GM19193 (cell line): ENCODE measurements around the gene COPS9.

Experiments used
- POLR2A ChIP-seq: IDR thresholded peaks from 4 replicates; pipeline ENCODE4 v1.6.1; 2011; ENCODE audit not compliant: insufficient read depth, insufficient read length; ENCODE audit errors: extremely low read depth

The COPS9 gene

GRCh38 chr2:240161087-240161750 lies 25.1 kb upstream of the COPS9 start:
- no peak for TF ChIP-seq POLR2A

GRCh38 chr2:240160291-240161086 lies 24.4 kb upstream of the COPS9 start:
- no peak for TF ChIP-seq POLR2A

- TF ChIP-seq POLR2A = no peak
Observed at GRCh38 chr2:240159251-240159839, 23.2 kb upstream of the COPS9 start.

- no peak for TF ChIP-seq POLR2A
Observed at GRCh38 chr2:240157147-240157470, 21.0 kb upstream of the COPS9 start.

- TF ChIP-seq POLR2A = no peak
Observed at GRCh38 chr2:240156435-240157146, 20.5 kb upstream of the COPS9 start.

GRCh38 chr2:240155745-240156390 lies 19.8 kb upstream of the COPS9 start:
- TF ChIP-seq POLR2A = no peak

GRCh38 chr2:240155048-240155744 lies 19.1 kb upstream of the COPS9 start:
- no peak for TF ChIP-seq POLR2A

GRCh38 chr2:240154606-240155005 lies 18.5 kb upstream of the COPS9 start:
- no peak for TF ChIP-seq POLR2A

GRCh38 chr2:240153418-240153817 lies 17.3 kb upstream of the COPS9 start:
- TF ChIP-seq POLR2A = no peak

GRCh38 chr2:240151477-240152031 lies 15.4 kb upstream of the COPS9 start:
- TF ChIP-seq POLR2A = no peak

- TF ChIP-seq POLR2A = no peak
Observed at GRCh38 chr2:240149943-240150784, 14.1 kb upstream of the COPS9 start.

- TF ChIP-seq POLR2A = no peak
Observed at GRCh38 chr2:240147911-240148587, 11.9 kb upstream of the COPS9 start.

- no peak for TF ChIP-seq POLR2A
Observed at GRCh38 chr2:240147382-240147781, 11.3 kb upstream of the COPS9 start.
